GM12878 (cell line): Measurements from ENCODE around the gene ZNF407. TPM values are rescaled to one million over a fixed set of nuclear protein-coding genes. Genes with fewer than 3 reads are reported as not detected.

Source experiments
- ATAC-seq: fragments of 200-7000 bp; cut with Tn5 transposase; 3 replicates; pipeline ENCODE4 v1.9.1; 2020; ENCODE audit warnings: mild to moderate bottlenecking, moderate library complexity
- BruUV-seq: library from RNA; stranded (reverse); fragments of 400-500 nt; replicated peaks from 2 replicates; lab custom pipeline; 2021; lab: Mats Ljungman, UMichigan
- CTCF ChIA-PET: fragments of 300-600 bp; sonication (Branson Sonifier 250); formaldehyde crosslinking; extraction: SDS; loops from one replicate; lab custom pipeline; 2021; ENCODE audit warnings: inconsistent platforms; lab: Yijun Ruan, JAX
- POLR2A ChIA-PET: fragments of 350-600 bp; formaldehyde crosslinking; extraction: SDS; loops from one replicate; lab custom pipeline; 2021; ENCODE audit warnings: inconsistent platforms; lab: Charles Lee
- RAD21 ChIA-PET: fragments of 300-600 bp; sonication (Branson Sonifier 250); formaldehyde crosslinking; loops from one replicate; lab custom pipeline; 2023; ENCODE audit warnings: antibody characterized with exemption; ENCODE audit not compliant: unreplicated experiment; lab: Charles Lee
- SMC1A ChIA-PET: fragments of 300-600 bp; sonication (Branson Sonifier 250); formaldehyde crosslinking; loops from one replicate; lab custom pipeline; 2023; ENCODE audit not compliant: unreplicated experiment, uncharacterized antibody; lab: Charles Lee
- DNase-seq: peaks from one replicate; pipeline ENCODE4 v3.0.0-alpha.2; 2011; ENCODE audit warnings: low read depth, low spot score
- FAIRE-seq: peaks from 3 replicates; lab custom pipeline; 2011; peaks lifted over from hg19 to GRCh38; lab: Jason Lieb, UNC
- H2AFZ ChIP-seq: 2 replicates; pipeline ENCODE4 v1.6.0; 2011; ENCODE audit warnings: low read depth, low read length, control low read depth; ENCODE audit not compliant: control insufficient read depth
- H3K27ac ChIP-seq: 2 replicates; pipeline ENCODE4 v1.5.1; 2011; ENCODE audit warnings: control low read depth; ENCODE audit not compliant: control insufficient read depth, insufficient read depth
- H3K27me3 ChIP-seq, 2 experiments: replicated peaks in 1 of 2; 2 replicates each; pipeline versions ENCODE4 v1.6.0 to v1.6.1; 2011; ENCODE audit warnings: low read length in 1 of 2; ENCODE audit not compliant: control insufficient read depth in 2 of 2, insufficient read depth in 2 of 2
- H3K36me3 ChIP-seq, 2 experiments: 2 replicates each; pipeline ENCODE4 v1.5.1; 2011; ENCODE audit warnings: low read length in 1 of 2; ENCODE audit not compliant: control insufficient read depth in 2 of 2, insufficient read depth in 2 of 2
- H3K4me1 ChIP-seq: 2 replicates; pipeline ENCODE4 v1.6.1; 2011; ENCODE audit warnings: mild to moderate bottlenecking, low read length, moderate library complexity, mixed read lengths; ENCODE audit not compliant: control insufficient read depth, insufficient read depth
- H3K4me2 ChIP-seq: 2 replicates; pipeline ENCODE4 v1.6.0; 2011; ENCODE audit warnings: control low read depth; ENCODE audit not compliant: control insufficient read depth, insufficient read depth
- H3K4me3 ChIP-seq: fragments of 200-600 bp; sonication (generic); 2 replicates; pipeline ENCODE4 v1.5.1; 2016
- H3K79me2 ChIP-seq: 2 replicates; pipeline ENCODE4 v1.6.0; 2011; ENCODE audit warnings: low read length; ENCODE audit not compliant: control insufficient read depth, insufficient read depth
- H3K9ac ChIP-seq: 2 replicates; pipeline ENCODE4 v1.8.0; 2011; ENCODE audit warnings: low read length, control low read depth, mixed read lengths; ENCODE audit not compliant: control insufficient read depth, insufficient read depth
- H3K9me3 ChIP-seq: replicated peaks from 3 replicates; pipeline ENCODE4 v1.5.1; 2011; ENCODE audit warnings: mild to moderate bottlenecking, low read length; ENCODE audit not compliant: control insufficient read depth, insufficient read depth
- H4K20me1 ChIP-seq: 2 replicates; pipeline ENCODE4 v1.6.0; 2011; ENCODE audit not compliant: control insufficient read depth, insufficient read depth
- BACH1 ChIP-seq: fragments of 450-650 bp; IDR thresholded peaks from 2 replicates; pipeline ENCODE4 v1.6.1; 2017; ENCODE audit warnings: mild to moderate bottlenecking, borderline replicate concordance
- BRCA1 ChIP-seq: IDR thresholded peaks from 2 replicates; pipeline ENCODE4 v1.6.1; 2011; ENCODE audit warnings: low read depth, low read length, improper control_type of control experiment
- CHD1 ChIP-seq: IDR thresholded peaks from 2 replicates; pipeline ENCODE4 v1.6.1; 2012; ENCODE audit warnings: low read depth, low read length, improper control_type of control experiment
- CHD4 ChIP-seq: fragments of 200-600 bp; sonication (generic); IDR thresholded peaks from 2 replicates; pipeline ENCODE4 v1.6.1; 2016; ENCODE audit warnings: mild to moderate bottlenecking
- ETV6 ChIP-seq, 2 experiments: fragments of 450-650 bp in 1 of 2; IDR thresholded peaks in 1 of 2; conservative IDR thresholded peaks in 1 of 2; 2 replicates each; pipeline ENCODE4 v1.6.1; 2014; ENCODE audit warnings: antibody characterized with exemption in 1 of 2, borderline replicate concordance in 1 of 2, low read depth in 1 of 2, mild to moderate bottlenecking in 1 of 2, moderate library complexity in 1 of 2
- GABPA ChIP-seq: IDR thresholded peaks from 2 replicates; pipeline ENCODE4 v1.6.1; 2014; ENCODE audit warnings: antibody characterized with exemption, low read depth, mild to moderate bottlenecking, inconsistent platforms
- MYB ChIP-seq: fragments of 150-350 bp; IDR thresholded peaks from 2 replicates; pipeline ENCODE4 v1.6.1; 2014; ENCODE audit warnings: mild to moderate bottlenecking, low read depth, low read length, borderline replicate concordance
- NRF1 ChIP-seq: conservative IDR thresholded peaks from 2 replicates; pipeline ENCODE4 v1.6.1; 2011; ENCODE audit warnings: mild to moderate bottlenecking, low read depth, low read length, improper control_type of control experiment
- PML ChIP-seq: IDR thresholded peaks from 2 replicates; pipeline ENCODE4 v1.6.1; 2012; ENCODE audit warnings: low read length, inconsistent platforms
- SIN3A ChIP-seq: IDR thresholded peaks from 2 replicates; pipeline ENCODE4 v1.6.1; 2012; ENCODE audit warnings: low read depth, low read length, improper control_type of control experiment
- STAT3 ChIP-seq: IDR thresholded peaks from 2 replicates; pipeline ENCODE4 v1.6.1; 2011; ENCODE audit warnings: low read depth, low read length, improper control_type of control experiment
- WGBS: methylation state at CpG from one replicate; pipeline ENCODE4 v1.1.6; 2016; ENCODE audit warnings: low lambda C conversion rate; ENCODE audit not compliant: insufficient replicate concordance, insufficient coverage; ENCODE audit errors: missing lambda C conversion rate; 5-methylcytosine and 5-hydroxymethylcytosine counted together
- in situ Hi-C: fragments of 300-500 bp; cut with MboI; formaldehyde crosslinking; loops from 9 replicates; pipeline ENCODE4 v1.14.3; 2018; ENCODE audit warnings: mixed read lengths
- intact Hi-C: fragments of 100-400 bp; cut with micrococcal nuclease; formaldehyde crosslinking; loops from one replicate; pipeline ENCODE4 v1.14.2; 2022; ENCODE audit not compliant: unreplicated experiment
- polyA plus RNA-seq, 11 experiments: library from polyadenylated mRNA; depleted of rRNA in 4 of 11; unstranded in 6 of 11; stranded (reverse) in 5 of 11; fragments of >200 nt; fragmentation: Nextera tagmentation in 4 of 11; fragmentation: Illumina TruSeq in 1 of 11; extraction: Ambion mirVana in 4 of 11; extraction: Trizol in 1 of 11; gene quantifications; 1 replicate in 1 of 11; 2 replicates in 10 of 11; pipeline versions ENCODE4 v1.2.1 to v1.2.3, GENCODE V29; 2011 to 2016; ENCODE audit warnings: inconsistent platforms in 2 of 11, missing spikeins in 2 of 11, low read depth in 1 of 11
- total RNA-seq, 4 experiments: library from RNA; depleted of rRNA in 3 of 4; stranded (reverse); fragments of >200 nt in 3 of 4; fragmentation: Illumina TruSeq in 1 of 4; extraction: Trizol in 1 of 4; gene quantifications; 2 replicates each; pipeline versions ENCODE4 v1.2.1 to v1.2.3, GENCODE V29; 2013 to 2021
- TF ChIP-seq, protein P1 (sequence below): fragments of 450-650 bp; IDR thresholded peaks from 2 replicates; pipeline ENCODE4 v1.6.1; 2018; ENCODE audit warnings: borderline replicate concordance, mild to moderate bottlenecking; ENCODE audit not compliant: partially characterized antibody
- TF ChIP-seq, protein P2 (sequence below): fragments of 150-350 bp; IDR thresholded peaks from 2 replicates; pipeline ENCODE4 v1.6.1; 2016; ENCODE audit warnings: low read depth, low read length

The ZNF407 gene
- total and polyA plus RNA-seq, 10 of the 15 experiments (the other 5 are each of a cell fraction or from before 2014, with no cell fraction given): 0.69 to 11.6 (median 5.3) TPM

DNA sequence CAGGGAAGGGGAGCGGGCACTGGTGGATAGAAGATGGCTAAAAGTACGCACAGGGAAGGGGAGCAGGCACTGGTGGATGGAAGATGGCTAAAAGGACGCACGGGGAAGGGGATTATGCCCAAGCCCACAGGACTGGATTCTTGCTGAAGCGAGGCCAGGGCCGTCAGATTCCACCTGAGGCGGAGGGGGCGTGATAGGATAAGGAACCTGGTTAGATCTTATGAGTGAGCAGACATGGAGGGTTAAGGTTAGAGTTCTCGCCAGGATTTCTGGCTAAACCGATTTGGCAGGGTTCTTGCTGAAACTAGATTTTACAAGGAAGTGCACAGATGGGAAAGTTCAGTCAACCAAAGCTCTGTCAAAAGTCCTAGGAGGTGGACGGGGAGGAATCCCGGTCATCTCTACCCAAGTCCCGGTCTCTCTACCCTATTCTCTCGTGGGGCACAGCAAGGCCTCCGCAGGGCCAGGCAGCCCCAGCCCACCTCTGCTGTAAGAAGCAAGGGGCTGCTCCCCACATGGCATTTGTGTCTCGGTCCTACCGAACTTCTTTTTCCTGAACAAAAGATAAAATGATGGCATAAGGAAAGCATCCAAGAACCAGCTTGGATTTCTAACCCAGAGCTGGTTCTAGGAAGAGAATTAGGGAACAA lies 470.5 kb downstream of the ZNF407 start:
- H3K9me3 ChIP-seq: no peaks in the 10 kb centered on the region
- ChIA-PET CTCF (interaction anchor here (1.0 to 1.5 kb wide), 2 partner anchors 10 to 12 kb away, joined by 3 to 5 read pairs; no protein-coding TSS in a partner anchor), SMC1A (no interaction called here), POLR2A (no interaction called here), RAD21 (no interaction called here)
- H3K4me1 ChIP-seq: peaks cover 7% of the 10 kb centered on the region; the same call in 1 of the 2 replicates
- no peak for DNase-seq
- H2AFZ ChIP-seq: no peak overlapping the region
- H3K36me3 ChIP-seq: peaks cover 0 to 5% of the 10 kb centered on the region in 2 experiments; a peak in 1 of 4 replicates
- no peak overlapping the region for H3K27ac ChIP-seq
- no peak for FAIRE-seq
- 90% methylated on average over 16 of the region's 17 CpGs for WGBS
- H3K9ac ChIP-seq: no peak overlapping the region
- no peaks in the 10 kb centered on the region for H3K79me2 ChIP-seq
- no peak overlapping the region for H3K4me3 ChIP-seq
- TF ChIP-seq PML (no peak), CHD1 (no peak), BACH1 (no peak), BRCA1 (no peak), NRF1 (no peak), STAT3 (no peak), GABPA (no peak), SIN3A (no peak), MYB (no peak), ETV6 (conservative IDR thresholded peaks at IDR 0.05 in 1 of 2, IDR thresholded peaks at IDR 0.05 in 1 of 2; ENCODE audit: borderline replicate concordance in 1 of 2, low read depth in 1 of 2) (no peak), CHD4 (no peak)
- TF ChIP-seq, protein P1, sequence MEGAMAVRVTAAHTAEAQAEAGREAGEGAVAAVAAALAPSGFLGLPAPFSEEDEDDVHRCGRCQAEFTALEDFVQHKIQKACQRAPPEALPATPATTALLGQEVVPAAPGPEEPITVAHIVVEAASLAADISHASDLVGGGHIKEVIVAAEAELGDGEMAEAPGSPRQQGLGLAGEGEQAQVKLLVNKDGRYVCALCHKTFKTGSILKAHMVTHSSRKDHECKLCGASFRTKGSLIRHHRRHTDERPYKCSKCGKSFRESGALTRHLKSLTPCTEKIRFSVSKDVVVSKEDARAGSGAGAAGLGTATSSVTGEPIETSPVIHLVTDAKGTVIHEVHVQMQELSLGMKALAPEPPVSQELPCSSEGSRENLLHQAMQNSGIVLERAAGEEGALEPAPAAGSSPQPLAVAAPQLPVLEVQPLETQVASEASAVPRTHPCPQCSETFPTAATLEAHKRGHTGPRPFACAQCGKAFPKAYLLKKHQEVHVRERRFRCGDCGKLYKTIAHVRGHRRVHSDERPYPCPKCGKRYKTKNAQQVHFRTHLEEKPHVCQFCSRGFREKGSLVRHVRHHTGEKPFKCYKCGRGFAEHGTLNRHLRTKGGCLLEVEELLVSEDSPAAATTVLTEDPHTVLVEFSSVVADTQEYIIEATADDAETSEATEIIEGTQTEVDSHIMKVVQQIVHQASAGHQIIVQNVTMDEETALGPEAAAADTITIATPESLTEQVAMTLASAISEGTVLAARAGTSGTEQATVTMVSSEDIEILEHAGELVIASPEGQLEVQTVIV: no peak
- TF ChIP-seq, protein P2, sequence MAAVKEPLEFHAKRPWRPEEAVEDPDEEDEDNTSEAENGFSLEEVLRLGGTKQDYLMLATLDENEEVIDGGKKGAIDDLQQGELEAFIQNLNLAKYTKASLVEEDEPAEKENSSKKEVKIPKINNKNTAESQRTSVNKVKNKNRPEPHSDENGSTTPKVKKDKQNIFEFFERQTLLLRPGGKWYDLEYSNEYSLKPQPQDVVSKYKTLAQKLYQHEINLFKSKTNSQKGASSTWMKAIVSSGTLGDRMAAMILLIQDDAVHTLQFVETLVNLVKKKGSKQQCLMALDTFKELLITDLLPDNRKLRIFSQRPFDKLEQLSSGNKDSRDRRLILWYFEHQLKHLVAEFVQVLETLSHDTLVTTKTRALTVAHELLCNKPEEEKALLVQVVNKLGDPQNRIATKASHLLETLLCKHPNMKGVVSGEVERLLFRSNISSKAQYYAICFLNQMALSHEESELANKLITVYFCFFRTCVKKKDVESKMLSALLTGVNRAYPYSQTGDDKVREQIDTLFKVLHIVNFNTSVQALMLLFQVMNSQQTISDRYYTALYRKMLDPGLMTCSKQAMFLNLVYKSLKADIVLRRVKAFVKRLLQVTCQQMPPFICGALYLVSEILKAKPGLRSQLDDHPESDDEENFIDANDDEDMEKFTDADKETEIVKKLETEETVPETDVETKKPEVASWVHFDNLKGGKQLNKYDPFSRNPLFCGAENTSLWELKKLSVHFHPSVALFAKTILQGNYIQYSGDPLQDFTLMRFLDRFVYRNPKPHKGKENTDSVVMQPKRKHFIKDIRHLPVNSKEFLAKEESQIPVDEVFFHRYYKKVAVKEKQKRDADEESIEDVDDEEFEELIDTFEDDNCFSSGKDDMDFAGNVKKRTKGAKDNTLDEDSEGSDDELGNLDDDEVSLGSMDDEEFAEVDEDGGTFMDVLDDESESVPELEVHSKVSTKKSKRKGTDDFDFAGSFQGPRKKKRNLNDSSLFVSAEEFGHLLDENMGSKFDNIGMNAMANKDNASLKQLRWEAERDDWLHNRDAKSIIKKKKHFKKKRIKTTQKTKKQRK: no peak
- intact Hi-C loops: no loop called here
- no peaks in the 10 kb centered on the region for H3K27me3 ChIP-seq
- no peak overlapping the region for H3K4me2 ChIP-seq
- ATAC-seq: no peak
- BruUV-seq: no TSS peak
- in situ Hi-C loops: no loop called here
- H4K20me1 ChIP-seq: no peaks in the 10 kb centered on the region
